Measurements from ENCODE around the gene UTP20. TPM values are rescaled to one million over a fixed set of nuclear protein-coding genes. Genes with fewer than 3 reads are reported as not detected.

The UTP20 gene
- total and polyA plus RNA-seq, 4 donors, result 1.5 to 10.1 (median 4.4) TPM

- no peak for DNase-seq (ENCODE audit: low spot score)
- TF ChIP-seq HNF4G (IDR thresholded peaks at IDR 0.05) (no peak), GABPA (IDR thresholded peaks at IDR 0.05 in 1 of 2, conservative IDR thresholded peaks at IDR 0.05 in 1 of 2) (no peak), RXRA (IDR thresholded peaks at IDR 0.05) (no peak), ZBTB33 (IDR thresholded peaks at IDR 0.05) (no peak), EGR1 (IDR thresholded peaks at IDR 0.05; ENCODE audit: low read depth in 2 of 2) (no peak), SP1 (IDR thresholded peaks at IDR 0.05) (no peak), HNF4A (conservative IDR thresholded peaks at IDR 0.05) (no peak)
Observed at GRCh38 chr12:101302741-101303140, 22.8 kb downstream of the UTP20 start.

GRCh38 chr12:101305226-101305779 lies 25.4 kb downstream of the UTP20 start:
- no peak for TF ChIP-seq TAF1 (conservative IDR thresholded peaks at IDR 0.05)
- no peak for TF ChIP-seq GABPA (IDR thresholded peaks at IDR 0.05 in 1 of 2, conservative IDR thresholded peaks at IDR 0.05 in 1 of 2)
- no peak for TF ChIP-seq REST (IDR thresholded peaks at IDR 0.05)
- TF ChIP-seq MAX (IDR thresholded peaks at IDR 0.05), result no peak
- no peaks in the 10 kb centered on the region for H3K4me1 ChIP-seq (ENCODE audit: control insufficient read depth in 4 of 4, insufficient read depth in 4 of 4, low read length in 3 of 4)
- peaks cover 2 to 56% (median 35%) of the 10 kb centered on the region in 4 donors for H3K36me3 ChIP-seq (ENCODE audit: control insufficient read depth in 4 of 4, insufficient read depth in 3 of 4, low read depth in 1 of 4, low read length in 3 of 4)
- H3K27me3 ChIP-seq (ENCODE audit: control insufficient read depth in 4 of 4, insufficient read depth in 4 of 4, low read length in 3 of 4), result no peaks in the 10 kb centered on the region
- H3K9me3 ChIP-seq (ENCODE audit: control insufficient read depth in 4 of 4, low read length in 3 of 4), result no peaks in the 10 kb centered on the region
- no peak for DNase-seq (ENCODE audit: low spot score)
- H3K27ac ChIP-seq (ENCODE audit: low read depth in 1 of 2, low read length in 2 of 2), result no peak overlapping the region
- no peak overlapping the region for H3K9ac ChIP-seq (ENCODE audit: low read depth in 1 of 2, low read length in 2 of 2)
- H3K4me3 ChIP-seq (ENCODE audit: low read depth in 1 of 3, low read length in 3 of 3), result no peak overlapping the region
- WGBS, result 97% methylated on average over 2 of the region's 2 CpGs

More at GRCh38 chr12:101302741-101303140, 22.8 kb downstream of the UTP20 start:
- H3K4me3 ChIP-seq (ENCODE audit: low read depth in 1 of 3, low read length in 3 of 3), result no peak overlapping the region
- H3K9me3 ChIP-seq (ENCODE audit: control insufficient read depth in 4 of 4, low read length in 3 of 4), result no peaks in the 10 kb centered on the region
- WGBS, result 88% methylated on average over 4 of the region's 4 CpGs
- H3K9ac ChIP-seq (ENCODE audit: low read depth in 1 of 2, low read length in 2 of 2), result no peak overlapping the region
- no peak overlapping the region for H3K27ac ChIP-seq (ENCODE audit: low read depth in 1 of 2, low read length in 2 of 2)
- H3K4me1 ChIP-seq (ENCODE audit: control insufficient read depth in 4 of 4, insufficient read depth in 4 of 4, low read length in 3 of 4), result no peaks in the 10 kb centered on the region
- H3K36me3 ChIP-seq (ENCODE audit: control insufficient read depth in 4 of 4, insufficient read depth in 3 of 4, low read depth in 1 of 4, low read length in 3 of 4), result peaks cover 6 to 62% (median 38%) of the 10 kb centered on the region in 4 donors
- H3K27me3 ChIP-seq (ENCODE audit: control insufficient read depth in 4 of 4, insufficient read depth in 4 of 4, low read length in 3 of 4), result no peaks in the 10 kb centered on the region

- 96% methylated on average over 2 of the region's 2 CpGs for WGBS
- no peaks in the 10 kb centered on the region for H3K27me3 ChIP-seq (ENCODE audit: control insufficient read depth in 4 of 4, insufficient read depth in 4 of 4, low read length in 3 of 4)
- TF ChIP-seq CTCF (IDR thresholded peaks at IDR 0.05; ENCODE audit: low read depth, low read length, missing input control) (no peak), RXRA (IDR thresholded peaks at IDR 0.05) (no peak), HNF4G (IDR thresholded peaks at IDR 0.05) (no peak), ZBTB33 (IDR thresholded peaks at IDR 0.05) (no peak), NR2F2 (IDR thresholded peaks at IDR 0.05) (no peak), MAX (IDR thresholded peaks at IDR 0.05) (no peak), RAD21 (IDR thresholded peaks at IDR 0.05) (no peak), SP1 (IDR thresholded peaks at IDR 0.05) (no peak), TAF1 (conservative IDR thresholded peaks at IDR 0.05) (no peak), FOXA1 (IDR thresholded peaks at IDR 0.05) (no peak), JUND (IDR thresholded peaks at IDR 0.05) (no peak)
- H3K9me3 ChIP-seq (ENCODE audit: control insufficient read depth in 4 of 4, low read length in 3 of 4), result no peaks in the 10 kb centered on the region
- no peak overlapping the region for H3K27ac ChIP-seq (ENCODE audit: low read depth in 1 of 2, low read length in 2 of 2)
- H3K36me3 ChIP-seq (ENCODE audit: control insufficient read depth in 4 of 4, insufficient read depth in 3 of 4, low read depth in 1 of 4, low read length in 3 of 4), result peaks cover 2 to 57% (median 35%) of the 10 kb centered on the region in 4 donors
- H3K4me3 ChIP-seq (ENCODE audit: low read depth in 1 of 3, low read length in 3 of 3), result no peak overlapping the region
- DNase-seq (ENCODE audit: low spot score), result no peak
- no peaks in the 10 kb centered on the region for H3K4me1 ChIP-seq (ENCODE audit: control insufficient read depth in 4 of 4, insufficient read depth in 4 of 4, low read length in 3 of 4)
- H3K9ac ChIP-seq (ENCODE audit: low read depth in 1 of 2, low read length in 2 of 2), result no peak overlapping the region
Observed at GRCh38 chr12:101305794-101306193, 25.9 kb downstream of the UTP20 start.
